Activated naive CD4-positive, alpha-beta T cell treated with anti-CD3 and anti-CD28 coated beads for 36 hours (primary cell): Measurements from ENCODE around the gene PHF2. TPM values are rescaled to one million over a fixed set of nuclear protein-coding genes. Genes with fewer than 3 reads are reported as not detected.

ENCODE experiments used
- CTCF ChIA-PET: fragments of 350-600 bp; sonication (Branson Sonifier 250); formaldehyde crosslinking; loops from one replicate; lab custom pipeline; 2021; ENCODE audit warnings: antibody characterized with exemption; lab: Charles Lee
- DNase-seq: peaks from one replicate; pipeline ENCODE4 v3.0.0-alpha.2; 2020
- H3K27ac Mint-ChIP-seq: one replicate; pipeline ENCODE4 v1.8.0; 2021; ENCODE audit warnings: mild to moderate bottlenecking, mixed read lengths
- H3K27me3 Mint-ChIP-seq: one replicate; pipeline ENCODE4 v1.8.0; 2021; ENCODE audit warnings: low read depth, mixed read lengths
- H3K36me3 Mint-ChIP-seq: one replicate; pipeline ENCODE4 v1.8.0; 2021; ENCODE audit warnings: low read depth, mixed read lengths
- H3K4me1 Mint-ChIP-seq: one replicate; pipeline ENCODE4 v1.8.0; 2021; ENCODE audit warnings: low read depth, mixed read lengths
- H3K4me3 Mint-ChIP-seq: one replicate; pipeline ENCODE4 v1.8.0; 2021; ENCODE audit warnings: mild to moderate bottlenecking, moderate library complexity, mixed read lengths
- H3K9me3 Mint-ChIP-seq: one replicate; pipeline ENCODE4 v1.8.0; 2021; ENCODE audit warnings: mixed read lengths
- intact Hi-C: fragments of 100-400 bp; cut with micrococcal nuclease; formaldehyde crosslinking; loops from one replicate; pipeline ENCODE4 v1.15.1; 2023
- total RNA-seq, 2 experiments: library from RNA; stranded (reverse); gene quantifications; one replicate each; pipeline ENCODE4 v1.2.3, GENCODE V29; 2021

PHF2 gene
- total RNA-seq, 2 experiments from 2014 or later = 14.4 to 16.6 TPM

DNA sequence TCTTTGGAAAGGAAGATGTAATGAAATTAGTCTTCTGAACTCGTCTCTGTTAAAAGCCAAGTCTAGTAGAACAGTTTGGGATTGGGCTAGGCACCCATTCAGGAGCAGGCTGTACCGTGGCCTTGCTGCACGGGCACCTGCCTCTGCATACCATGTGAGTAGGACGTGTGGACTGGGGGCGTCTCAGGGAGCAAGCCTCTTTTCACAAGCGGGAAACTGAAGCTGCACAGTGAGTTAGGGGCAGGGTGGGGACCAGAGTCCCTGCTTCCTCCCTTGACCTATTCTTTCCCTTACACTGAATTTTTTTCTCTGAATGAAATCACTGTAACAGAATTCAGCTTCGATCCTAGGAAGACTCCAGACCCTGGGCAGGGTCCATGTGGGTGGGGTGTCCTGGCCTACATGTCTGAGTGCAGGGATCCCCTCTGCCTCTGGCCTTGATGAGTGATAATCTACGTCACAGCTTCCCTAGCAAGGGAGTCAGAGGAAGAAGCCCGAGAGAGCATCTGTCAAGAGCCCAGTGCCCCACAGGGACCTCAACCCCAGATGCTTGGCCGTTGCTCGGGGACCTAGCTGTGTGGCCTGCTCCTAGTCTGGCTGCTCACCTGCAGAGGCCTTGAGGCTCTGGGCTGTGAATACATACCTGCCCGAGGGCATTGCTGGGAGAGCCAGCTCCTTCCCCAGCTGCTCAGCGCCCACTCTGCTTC lies 15.1 kb downstream of the PHF2 start:
- CTCF ChIA-PET = no interaction called here
- Mint-ChIP-seq H3K27ac (no peak overlapping the region), H3K4me3 (no peak overlapping the region), H3K4me1 (peaks cover 52% of the 10 kb centered on the region), H3K27me3 (no peaks in the 10 kb centered on the region), H3K36me3 (no peaks in the 10 kb centered on the region), H3K9me3 (no peaks in the 10 kb centered on the region)
- intact Hi-C loops = no loop called here
- DNase-seq = no peak

DNA sequence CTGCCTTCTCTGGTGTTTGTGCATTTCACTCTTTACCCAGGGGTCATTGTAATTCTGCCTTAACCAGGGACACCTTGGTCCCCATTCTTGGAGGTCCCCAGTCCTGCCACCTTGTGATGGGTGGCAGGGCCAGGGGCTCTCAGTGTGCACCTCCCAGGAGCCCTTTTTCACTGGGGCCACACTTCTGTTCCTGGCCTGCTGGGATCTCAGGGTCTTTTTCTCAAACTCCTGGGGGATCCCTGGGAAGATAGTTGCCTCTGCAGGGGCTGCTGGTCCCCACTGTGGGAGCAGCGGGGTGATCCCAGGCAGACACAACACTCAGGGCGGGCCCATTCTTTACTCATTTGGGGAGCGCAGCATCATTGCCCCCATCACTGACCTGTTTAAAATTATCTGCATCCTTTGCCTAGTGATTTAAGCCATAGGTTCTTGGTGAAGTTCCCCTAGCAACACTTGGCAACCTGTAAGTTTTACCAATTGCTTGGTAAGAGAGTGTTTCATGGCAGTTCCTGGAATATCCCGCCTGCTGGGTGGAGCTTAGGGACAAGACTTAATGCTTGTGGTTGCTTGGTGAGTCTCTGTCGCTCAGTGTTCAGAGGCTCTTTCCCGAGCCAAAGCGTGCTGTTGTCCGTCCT lies 15.7 kb downstream of the PHF2 start:
- no peaks in the 10 kb centered on the region for H3K27me3 Mint-ChIP-seq
- no peak overlapping the region for H3K27ac Mint-ChIP-seq
- no peaks in the 10 kb centered on the region for H3K9me3 Mint-ChIP-seq
- H3K36me3 Mint-ChIP-seq = no peaks in the 10 kb centered on the region
- CTCF ChIA-PET = interaction anchor here (0.9 kb wide), 1 partner anchor 33 kb away, joined by 3 read pairs; no protein-coding TSS in a partner anchor
- peaks cover 46% of the 10 kb centered on the region for H3K4me1 Mint-ChIP-seq
- no peak for DNase-seq
- intact Hi-C loops = no loop called here
- no peak overlapping the region for H3K4me3 Mint-ChIP-seq

DNA sequence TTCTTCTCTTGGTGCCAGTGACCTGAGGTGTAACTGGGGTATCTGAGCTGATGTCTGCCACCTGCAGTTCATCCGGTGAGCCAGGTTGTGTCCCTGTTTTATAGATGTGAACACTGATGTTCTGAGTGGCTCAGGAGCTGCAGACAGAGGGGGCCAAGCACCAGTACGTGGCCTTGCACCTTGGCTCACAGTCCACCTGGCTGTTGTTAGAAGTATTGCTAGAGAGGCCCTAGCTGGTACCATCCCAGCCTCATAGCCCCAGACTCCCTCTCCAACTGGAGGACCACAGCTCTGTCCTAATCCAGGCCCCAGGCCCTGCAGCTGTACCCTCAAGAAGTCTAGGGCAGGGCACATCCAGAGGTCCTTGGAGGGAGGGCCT lies 16.2 kb downstream of the PHF2 start:
- no peaks in the 10 kb centered on the region for H3K27me3 Mint-ChIP-seq
- intact Hi-C loops = no loop called here
- CTCF ChIA-PET = interaction anchor here (0.9 kb wide), 1 partner anchor 33 kb away, joined by 3 read pairs; no protein-coding TSS in a partner anchor
- H3K9me3 Mint-ChIP-seq = no peaks in the 10 kb centered on the region
- H3K4me1 Mint-ChIP-seq = peaks cover 48% of the 10 kb centered on the region
- H3K27ac Mint-ChIP-seq = no peak overlapping the region
- no peak overlapping the region for H3K4me3 Mint-ChIP-seq
- DNase-seq = no peak
- H3K36me3 Mint-ChIP-seq = no peaks in the 10 kb centered on the region

DNA sequence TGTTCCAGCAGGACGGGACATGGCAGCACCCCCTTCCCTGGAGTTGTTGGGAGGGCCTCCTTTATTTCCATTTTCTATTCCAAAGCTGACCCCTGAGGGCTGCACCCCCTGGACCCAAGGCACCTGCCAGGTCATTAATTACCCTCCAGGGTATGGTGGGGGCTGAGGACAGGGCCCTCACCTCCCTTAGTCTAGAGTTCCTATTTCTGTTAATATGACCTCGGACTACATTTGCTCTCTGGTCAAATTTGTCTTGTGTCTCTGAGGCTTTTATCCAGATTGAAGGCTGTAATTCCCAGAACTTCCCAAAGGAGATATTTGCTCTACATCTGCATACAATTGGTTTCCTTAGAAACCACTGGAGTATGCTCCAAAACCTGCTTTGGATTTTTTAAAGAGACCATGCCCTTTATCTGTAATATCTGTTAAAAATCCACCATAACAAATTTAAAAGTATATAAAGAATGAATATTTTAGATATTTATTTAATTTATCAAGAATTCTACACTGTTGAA lies 16.8 kb downstream of the PHF2 start:
- H3K36me3 Mint-ChIP-seq = no peaks in the 10 kb centered on the region
- CTCF ChIA-PET = no interaction called here
- intact Hi-C loops = no loop called here
- no peak for DNase-seq
- H3K27ac Mint-ChIP-seq = no peak overlapping the region
- no peaks in the 10 kb centered on the region for H3K27me3 Mint-ChIP-seq
- no peaks in the 10 kb centered on the region for H3K9me3 Mint-ChIP-seq
- H3K4me1 Mint-ChIP-seq = peaks cover 49% of the 10 kb centered on the region
- H3K4me3 Mint-ChIP-seq = no peak overlapping the region

DNA sequence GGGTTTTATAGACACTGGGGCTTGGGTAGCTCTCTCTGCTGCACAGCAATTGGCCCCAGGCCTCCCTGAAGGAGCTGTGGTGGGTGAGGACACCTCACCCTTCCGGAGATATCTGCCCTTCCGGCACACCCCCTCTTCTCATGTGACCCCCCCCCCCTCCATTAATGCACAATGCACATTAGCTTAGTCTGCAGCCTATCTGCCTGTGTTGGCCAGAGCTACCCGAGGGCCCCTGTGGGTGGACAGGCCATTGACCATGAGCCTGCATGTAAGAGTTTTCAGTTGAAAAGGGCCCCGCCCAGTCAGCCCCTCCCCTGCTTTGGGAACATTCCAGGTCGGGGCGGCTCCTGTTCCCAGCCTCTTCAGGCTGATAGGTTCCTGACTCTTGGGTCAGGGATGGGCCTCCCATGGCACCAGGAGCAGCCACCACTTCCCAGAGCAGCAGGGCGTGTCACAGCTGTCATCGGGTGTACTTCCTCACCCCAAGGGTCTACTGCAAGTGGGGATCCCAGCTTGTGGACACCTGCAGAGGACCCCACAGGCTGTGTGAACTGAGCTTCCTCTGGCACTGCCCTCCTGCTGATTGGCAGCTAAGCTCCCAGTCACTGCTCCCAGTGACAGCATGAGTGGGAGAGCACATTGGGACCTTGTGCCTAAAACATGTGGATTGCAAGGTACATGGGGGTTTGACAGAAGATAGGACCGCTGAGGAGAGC lies 17.8 kb downstream of the PHF2 start:
- Mint-ChIP-seq H3K4me3 (no peak overlapping the region), H3K4me1 (peaks cover 49% of the 10 kb centered on the region), H3K27me3 (no peaks in the 10 kb centered on the region), H3K27ac (no peak overlapping the region), H3K9me3 (no peaks in the 10 kb centered on the region), H3K36me3 (no peaks in the 10 kb centered on the region)
- CTCF ChIA-PET = interaction anchor here (0.5 to 0.6 kb wide), 2 partner anchors 34 to 921 kb away, joined by 3 to 4 read pairs; no protein-coding TSS in a partner anchor
- DNase-seq = no peak
- intact Hi-C loops = no loop called here

DNA sequence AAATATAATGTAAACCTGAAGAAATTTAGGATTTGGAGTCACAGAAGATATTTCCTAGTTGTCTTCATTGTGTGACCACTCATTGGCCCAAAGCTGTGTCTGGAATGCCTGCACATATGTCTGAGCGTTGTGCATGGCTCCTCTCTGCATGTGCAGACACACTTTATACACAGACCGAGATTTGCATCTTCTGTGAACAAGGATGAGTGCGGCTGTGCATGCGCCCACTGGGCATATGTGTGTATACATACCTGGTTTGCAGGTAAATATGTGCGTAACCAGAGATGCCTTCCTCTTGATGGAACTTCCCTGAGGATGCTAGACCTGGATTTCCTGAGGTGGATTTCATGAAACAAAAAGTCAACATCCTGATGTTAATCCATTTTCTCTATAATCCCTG lies 19.1 kb downstream of the PHF2 start:
- Mint-ChIP-seq H3K4me3 (no peak overlapping the region), H3K9me3 (no peaks in the 10 kb centered on the region), H3K27ac (no peak overlapping the region), H3K4me1 (peaks cover 51% of the 10 kb centered on the region), H3K27me3 (no peaks in the 10 kb centered on the region), H3K36me3 (no peaks in the 10 kb centered on the region)
- DNase-seq = no peak
- intact Hi-C loops = no loop called here
- CTCF ChIA-PET = no interaction called here

DNA sequence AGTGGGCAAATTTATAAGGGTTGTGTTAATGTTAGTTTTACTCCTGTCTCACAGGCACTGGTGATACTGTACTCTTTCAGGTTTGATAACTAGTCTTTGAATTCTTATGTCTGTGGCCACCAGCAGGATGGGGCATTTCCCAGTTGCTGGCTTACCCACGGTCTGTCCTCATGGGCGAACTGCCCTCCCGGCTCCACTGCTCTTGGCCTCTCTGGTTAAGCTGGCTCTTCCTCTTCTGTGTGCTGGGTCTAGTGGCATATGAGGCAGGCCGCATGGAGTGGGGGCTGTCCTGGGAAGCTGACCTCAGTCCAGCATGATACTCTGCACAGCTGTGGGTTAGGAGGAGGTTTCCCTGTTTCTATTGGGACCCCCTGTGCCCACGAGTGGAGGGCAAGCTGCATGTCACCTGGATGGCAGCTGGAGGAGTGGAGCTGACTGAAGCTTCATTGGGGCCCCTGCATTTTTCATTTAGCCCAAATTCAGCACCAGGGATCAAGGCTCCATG lies 19.5 kb downstream of the PHF2 start:
- DNase-seq = no peak
- peaks cover 52% of the 10 kb centered on the region for H3K4me1 Mint-ChIP-seq
- H3K27me3 Mint-ChIP-seq = no peaks in the 10 kb centered on the region
- intact Hi-C loops = no loop called here
- H3K27ac Mint-ChIP-seq = no peak overlapping the region
- H3K9me3 Mint-ChIP-seq = no peaks in the 10 kb centered on the region
- no peak overlapping the region for H3K4me3 Mint-ChIP-seq
- H3K36me3 Mint-ChIP-seq = no peaks in the 10 kb centered on the region
- CTCF ChIA-PET = no interaction called here

DNA sequence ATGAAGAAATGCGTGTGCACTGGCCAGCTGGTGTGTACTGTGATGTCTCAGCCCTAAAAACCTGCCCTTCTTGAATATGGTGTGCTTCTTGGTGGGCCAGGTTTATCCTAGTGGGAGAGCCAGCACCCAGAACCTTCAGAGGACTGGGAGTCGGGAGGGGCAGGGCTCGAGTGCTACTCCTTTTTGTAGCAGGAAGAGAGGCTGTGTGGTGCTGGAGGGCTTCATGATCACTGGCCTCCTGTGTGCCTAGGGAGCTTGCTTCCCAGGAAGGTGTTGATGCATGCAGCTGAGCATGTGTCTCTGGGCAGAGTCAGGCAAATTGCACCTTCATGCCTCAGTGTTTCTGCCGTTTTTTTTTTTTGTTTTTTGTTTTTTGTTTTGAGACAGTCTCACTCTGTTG lies 20.0 kb downstream of the PHF2 start:
- intact Hi-C loops = no loop called here
- H3K4me3 Mint-ChIP-seq = no peak overlapping the region
- H3K27ac Mint-ChIP-seq = no peak overlapping the region
- DNase-seq = no peak
- no peaks in the 10 kb centered on the region for H3K36me3 Mint-ChIP-seq
- CTCF ChIA-PET = no interaction called here
- H3K9me3 Mint-ChIP-seq = no peaks in the 10 kb centered on the region
- H3K27me3 Mint-ChIP-seq = no peaks in the 10 kb centered on the region
- peaks cover 55% of the 10 kb centered on the region for H3K4me1 Mint-ChIP-seq

DNA sequence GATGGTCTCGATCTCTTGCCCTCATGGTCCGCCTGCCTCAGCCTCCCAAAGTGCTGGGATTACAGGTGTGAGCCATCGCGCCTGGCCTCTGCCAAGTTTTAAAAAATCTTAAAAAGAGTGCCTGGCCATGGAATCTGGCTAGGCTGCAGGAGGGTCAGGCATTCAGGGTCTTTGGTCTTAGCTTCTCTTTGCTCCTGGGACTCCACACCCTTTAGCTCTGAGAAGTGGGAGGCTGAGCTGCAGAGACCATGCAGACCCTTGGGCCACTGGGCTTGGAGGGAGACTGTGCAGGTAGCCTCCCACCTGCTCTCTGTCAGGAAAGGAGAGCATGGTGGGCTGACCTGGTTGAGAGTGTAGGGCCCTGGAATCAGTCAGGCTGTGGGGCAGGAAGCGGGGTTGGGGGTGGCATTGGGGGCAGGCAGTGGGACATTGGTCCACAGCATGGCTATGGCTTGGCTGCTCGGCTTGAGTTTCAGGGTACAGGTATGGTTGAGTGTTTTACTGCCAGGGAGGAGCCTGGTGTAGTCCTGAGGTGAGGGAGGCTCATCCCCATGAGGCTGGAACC lies 20.8 kb downstream of the PHF2 start:
- Mint-ChIP-seq H3K27ac (no peak overlapping the region), H3K27me3 (no peaks in the 10 kb centered on the region), H3K4me3 (no peak overlapping the region), H3K4me1 (peaks cover 56% of the 10 kb centered on the region), H3K36me3 (no peaks in the 10 kb centered on the region), H3K9me3 (no peaks in the 10 kb centered on the region)
- intact Hi-C loops = no loop called here
- no peak for DNase-seq
- CTCF ChIA-PET = no interaction called here

DNA sequence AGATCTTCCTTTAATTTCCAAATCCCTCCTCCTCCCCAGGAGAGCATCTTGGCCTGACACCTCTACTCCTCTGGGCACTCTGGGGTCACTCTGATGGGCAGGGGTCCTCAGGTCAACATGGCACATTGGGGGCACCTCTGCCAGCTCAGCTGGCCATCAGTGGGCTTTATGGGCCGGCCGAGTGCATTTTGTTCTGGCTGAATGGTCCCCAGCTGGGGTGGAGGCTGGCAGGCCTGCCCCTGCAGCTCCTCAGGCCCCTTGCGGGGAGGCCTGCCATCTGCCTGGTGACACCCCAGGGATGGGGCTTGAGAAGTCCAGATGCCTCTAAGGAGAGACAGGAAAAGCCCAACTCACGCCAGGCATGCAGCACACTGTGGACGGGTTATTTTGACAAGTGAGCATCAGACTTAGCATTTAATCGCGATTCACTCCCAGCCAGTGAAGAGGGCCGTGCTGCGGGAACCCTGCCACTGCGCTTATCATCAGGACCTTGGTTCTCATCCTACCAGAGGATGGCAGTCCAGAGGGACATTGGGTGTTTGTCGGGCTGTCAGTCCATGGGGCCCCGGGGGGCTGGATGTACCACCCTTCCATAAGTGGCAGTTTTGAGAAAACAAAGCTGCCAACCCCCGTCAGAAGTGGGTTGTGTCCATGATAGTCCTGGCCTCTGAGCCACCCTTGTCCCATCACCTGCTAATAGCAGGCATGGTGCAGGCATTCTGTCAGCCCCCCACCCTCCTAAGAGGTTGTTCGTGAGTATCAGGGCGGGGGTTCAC lies 21.7 kb downstream of the PHF2 start:
- H3K27me3 Mint-ChIP-seq = no peaks in the 10 kb centered on the region
- H3K9me3 Mint-ChIP-seq = no peaks in the 10 kb centered on the region
- H3K36me3 Mint-ChIP-seq = no peaks in the 10 kb centered on the region
- no peak for DNase-seq
- H3K4me1 Mint-ChIP-seq = peaks cover 53% of the 10 kb centered on the region
- no peak overlapping the region for H3K4me3 Mint-ChIP-seq
- H3K27ac Mint-ChIP-seq = no peak overlapping the region
- CTCF ChIA-PET = no interaction called here
- intact Hi-C loops = no loop called here

DNA sequence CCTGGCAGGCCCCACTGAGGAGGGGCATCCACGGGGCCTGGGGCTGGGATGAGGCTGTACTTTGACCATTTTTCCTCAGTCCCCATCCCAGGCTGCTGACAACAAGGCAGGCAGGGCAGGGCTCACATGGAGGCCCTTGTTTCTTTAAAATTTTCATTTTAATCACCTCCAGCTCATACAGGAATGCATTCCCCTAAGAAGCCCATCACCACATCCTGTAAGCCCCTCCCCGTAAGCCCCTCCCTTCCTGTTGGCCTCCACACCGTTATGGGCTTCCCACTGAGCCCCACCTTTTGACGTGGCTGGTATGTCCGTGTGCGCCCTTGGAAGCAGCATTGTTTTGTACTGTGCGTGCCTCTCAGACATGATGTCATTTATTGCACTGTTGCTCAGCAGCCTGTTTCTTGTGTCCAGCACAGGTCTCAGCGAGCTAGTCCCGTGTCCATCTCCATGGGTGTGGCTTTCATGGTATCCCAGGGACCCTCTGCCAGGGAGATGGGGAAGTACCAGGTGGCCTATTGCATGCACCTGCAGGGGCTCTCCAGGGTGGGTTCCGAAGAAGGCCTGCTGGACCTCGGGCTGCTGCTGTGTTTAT lies 22.4 kb downstream of the PHF2 start:
- peaks cover 50% of the 10 kb centered on the region for H3K4me1 Mint-ChIP-seq
- no peaks in the 10 kb centered on the region for H3K9me3 Mint-ChIP-seq
- DNase-seq = peak; percentile 25
- CTCF ChIA-PET = interaction anchor here (0.7 kb wide), 1 partner anchor 10 kb away, joined by 3 read pairs; no protein-coding TSS in a partner anchor
- intact Hi-C loops = no loop called here
- peaks cover 2% of the 10 kb centered on the region for H3K36me3 Mint-ChIP-seq
- no peak overlapping the region for H3K27ac Mint-ChIP-seq
- H3K4me3 Mint-ChIP-seq = no peak overlapping the region
- no peaks in the 10 kb centered on the region for H3K27me3 Mint-ChIP-seq
